OCI-LY1 (cell line): ENCODE results near the gene POU6F2.

Source experiments
- EZH2 ChIP-seq: fragments of 200-600 bp; sonication (generic), shearing (Covaris generic); IDR thresholded peaks from 2 replicates; pipeline ENCODE4 v1.8.0; 2017; ENCODE audit warnings: borderline replicate concordance, mixed run types, mild to moderate bottlenecking, antibody characterized with exemption, low read length, moderate library complexity, mixed read lengths
- TF ChIP-seq, protein P1 (sequence below): fragments of 200-600 bp; sonication (generic), shearing (Covaris generic); IDR thresholded peaks from 2 replicates; pipeline ENCODE4 v1.5.1; 2017; ENCODE audit warnings: mild to moderate bottlenecking, antibody characterized with exemption, low read length, moderate library complexity, mixed read lengths

DNA sequence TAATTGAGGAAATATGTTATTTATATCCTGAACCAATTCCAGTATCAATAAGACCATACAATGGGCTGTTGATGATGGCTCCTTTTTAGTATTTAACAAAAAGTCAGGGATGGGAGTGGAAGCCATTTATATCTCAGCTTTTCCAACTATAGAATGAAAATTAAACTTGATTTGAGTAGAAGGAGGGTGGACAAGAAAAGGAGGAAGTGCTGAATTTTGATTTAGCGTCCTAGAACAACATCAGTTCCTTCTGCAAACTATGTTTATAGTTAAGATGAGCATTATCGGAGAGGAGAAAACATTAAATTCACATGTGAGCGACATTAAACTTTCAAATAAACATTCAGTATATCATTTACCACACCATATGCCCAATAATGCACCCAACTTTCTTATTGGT lies 439.2 kb downstream of the POU6F2 start:
- TF ChIP-seq, protein P1, sequence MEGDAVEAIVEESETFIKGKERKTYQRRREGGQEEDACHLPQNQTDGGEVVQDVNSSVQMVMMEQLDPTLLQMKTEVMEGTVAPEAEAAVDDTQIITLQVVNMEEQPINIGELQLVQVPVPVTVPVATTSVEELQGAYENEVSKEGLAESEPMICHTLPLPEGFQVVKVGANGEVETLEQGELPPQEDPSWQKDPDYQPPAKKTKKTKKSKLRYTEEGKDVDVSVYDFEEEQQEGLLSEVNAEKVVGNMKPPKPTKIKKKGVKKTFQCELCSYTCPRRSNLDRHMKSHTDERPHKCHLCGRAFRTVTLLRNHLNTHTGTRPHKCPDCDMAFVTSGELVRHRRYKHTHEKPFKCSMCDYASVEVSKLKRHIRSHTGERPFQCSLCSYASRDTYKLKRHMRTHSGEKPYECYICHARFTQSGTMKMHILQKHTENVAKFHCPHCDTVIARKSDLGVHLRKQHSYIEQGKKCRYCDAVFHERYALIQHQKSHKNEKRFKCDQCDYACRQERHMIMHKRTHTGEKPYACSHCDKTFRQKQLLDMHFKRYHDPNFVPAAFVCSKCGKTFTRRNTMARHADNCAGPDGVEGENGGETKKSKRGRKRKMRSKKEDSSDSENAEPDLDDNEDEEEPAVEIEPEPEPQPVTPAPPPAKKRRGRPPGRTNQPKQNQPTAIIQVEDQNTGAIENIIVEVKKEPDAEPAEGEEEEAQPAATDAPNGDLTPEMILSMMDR = no peak
- no peak for TF ChIP-seq EZH2
